Mucosa of stomach (tissue), 1 donor: Measurements from ENCODE around the gene LHCGR.
"Not testable (repeated sequence)": the region's sequence is repeated elsewhere in the genome, so short reads cannot be mapped to it uniquely, and the experiment has no call there.

Experiments used
- H3K27me3 ChIP-seq: one replicate; pipeline ENCODE4 v1.7.0; 2013; ENCODE audit warnings: mild to moderate bottlenecking, low read length; ENCODE audit not compliant: control insufficient read depth, insufficient read depth
- H3K36me3 ChIP-seq: one replicate; pipeline ENCODE4 v1.7.0; 2013; ENCODE audit warnings: low read length; ENCODE audit not compliant: control insufficient read depth, insufficient read depth
- H3K4me1 ChIP-seq: one replicate; pipeline ENCODE4 v1.7.0; 2013; ENCODE audit warnings: mild to moderate bottlenecking, low read length; ENCODE audit not compliant: control insufficient read depth, insufficient read depth
- H3K4me3 ChIP-seq: one replicate; pipeline ENCODE4 v1.7.0; 2013; ENCODE audit warnings: low read length
- H3K9ac ChIP-seq: one replicate; pipeline ENCODE4 v1.7.0; 2013; ENCODE audit warnings: mild to moderate bottlenecking, low read length, moderate library complexity
- H3K9me3 ChIP-seq: one replicate; pipeline ENCODE4 v1.7.0; 2013; ENCODE audit warnings: mild to moderate bottlenecking, low read length, moderate library complexity; ENCODE audit not compliant: control insufficient read depth
- donor health status: Pancreatic carcinoma.

Gene LHCGR

GRCh38 chr2:48717846-48718245 is 37.7 kb downstream of the LHCGR start:
- H3K4me1 ChIP-seq, result no peaks in the 10 kb centered on the region
- H3K9me3 ChIP-seq, result no peaks in the 10 kb centered on the region
- H3K4me3 ChIP-seq, result no peak overlapping the region
- no peaks in the 10 kb centered on the region for H3K36me3 ChIP-seq
- no peak overlapping the region for H3K9ac ChIP-seq
- no peaks in the 10 kb centered on the region for H3K27me3 ChIP-seq

- Histone ChIP-seq H3K4me3 (no peak overlapping the region), H3K36me3 (no peaks in the 10 kb centered on the region), H3K9ac (no peak overlapping the region), H3K27me3 (no peaks in the 10 kb centered on the region), H3K9me3 (no peaks in the 10 kb centered on the region), H3K4me1 (no peaks in the 10 kb centered on the region)
Observed at GRCh38 chr2:48715956-48716355, 39.6 kb downstream of the LHCGR start.

- Histone ChIP-seq H3K9ac (no peak overlapping the region), H3K36me3 (no peaks in the 10 kb centered on the region), H3K9me3 (no peaks in the 10 kb centered on the region), H3K4me3 (no peak overlapping the region), H3K27me3 (no peaks in the 10 kb centered on the region), H3K4me1 (no peaks in the 10 kb centered on the region)
Observed at GRCh38 chr2:48715042-48715899, 40.3 kb downstream of the LHCGR start.

- Histone ChIP-seq H3K9ac (no peak overlapping the region), H3K4me3 (no peak overlapping the region), H3K9me3 (no peaks in the 10 kb centered on the region), H3K4me1 (no peaks in the 10 kb centered on the region), H3K27me3 (no peaks in the 10 kb centered on the region), H3K36me3 (no peaks in the 10 kb centered on the region)
Observed at GRCh38 chr2:48714245-48714644, 41.3 kb downstream of the LHCGR start.

- Histone ChIP-seq H3K4me3 (no peak overlapping the region), H3K4me1 (no peaks in the 10 kb centered on the region), H3K9me3 (no peaks in the 10 kb centered on the region), H3K9ac (no peak overlapping the region), H3K36me3 (no peaks in the 10 kb centered on the region), H3K27me3 (no peaks in the 10 kb centered on the region)
Observed at GRCh38 chr2:48713647-48714046, 41.9 kb downstream of the LHCGR start.

GRCh38 chr2:48712151-48712550 is 43.4 kb downstream of the LHCGR start:
- Histone ChIP-seq H3K27me3 (no peaks in the 10 kb centered on the region), H3K4me3 (no peak overlapping the region), H3K4me1 (no peaks in the 10 kb centered on the region), H3K36me3 (no peaks in the 10 kb centered on the region), H3K9me3 (no peaks in the 10 kb centered on the region), H3K9ac (no peak overlapping the region)

- Histone ChIP-seq H3K4me3 (no peak overlapping the region), H3K9ac (no peak overlapping the region), H3K9me3 (no peaks in the 10 kb centered on the region), H3K4me1 (no peaks in the 10 kb centered on the region), H3K27me3 (no peaks in the 10 kb centered on the region), H3K36me3 (no peaks in the 10 kb centered on the region)
Observed at GRCh38 chr2:48711343-48711742, 44.2 kb downstream of the LHCGR start.

GRCh38 chr2:48709096-48710034 is 46.2 kb downstream of the LHCGR start:
- Histone ChIP-seq H3K9ac (no peak overlapping the region), H3K27me3 (no peaks in the 10 kb centered on the region), H3K9me3 (no peaks in the 10 kb centered on the region), H3K4me3 (no peak overlapping the region), H3K4me1 (no peaks in the 10 kb centered on the region), H3K36me3 (no peaks in the 10 kb centered on the region)

GRCh38 chr2:48707466-48707865 is 48.1 kb downstream of the LHCGR start:
- no peaks in the 10 kb centered on the region for H3K27me3 ChIP-seq
- H3K4me3 ChIP-seq, result no peak overlapping the region
- H3K9me3 ChIP-seq, result no peaks in the 10 kb centered on the region
- no peaks in the 10 kb centered on the region for H3K36me3 ChIP-seq
- no peaks in the 10 kb centered on the region for H3K4me1 ChIP-seq
- no peak overlapping the region for H3K9ac ChIP-seq

- not testable (repeated sequence) for H3K4me3 ChIP-seq, H3K9ac ChIP-seq, H3K27me3 ChIP-seq, H3K9me3 ChIP-seq, H3K36me3 ChIP-seq, H3K4me1 ChIP-seq
Observed at GRCh38 chr2:48703621-48704020, 51.9 kb downstream of the LHCGR start.

GRCh38 chr2:48699348-48699930 is 56.1 kb downstream of the LHCGR start:
- no peaks in the 10 kb centered on the region for H3K4me1 ChIP-seq
- H3K4me3 ChIP-seq, result no peak overlapping the region
- no peaks in the 10 kb centered on the region for H3K9me3 ChIP-seq
- no peak overlapping the region for H3K9ac ChIP-seq
- H3K36me3 ChIP-seq, result no peaks in the 10 kb centered on the region
- H3K27me3 ChIP-seq, result no peaks in the 10 kb centered on the region

GRCh38 chr2:48696881-48697280 is 58.6 kb downstream of the LHCGR start:
- no peaks in the 10 kb centered on the region for H3K36me3 ChIP-seq
- no peaks in the 10 kb centered on the region for H3K27me3 ChIP-seq
- no peaks in the 10 kb centered on the region for H3K9me3 ChIP-seq
- H3K4me3 ChIP-seq, result no peak overlapping the region
- H3K9ac ChIP-seq, result no peak overlapping the region
- no peaks in the 10 kb centered on the region for H3K4me1 ChIP-seq
